ENCODE measurements around the gene KRTAP1-5. TPM values are rescaled to one million over a fixed set of nuclear protein-coding genes. Genes with fewer than 3 reads are reported as not detected.

Gene KRTAP1-5
- total and polyA plus RNA-seq, 10 of the 15 experiments (the other 5 are each of a cell fraction or from before 2014, with no cell fraction given), result not detected

DNA sequence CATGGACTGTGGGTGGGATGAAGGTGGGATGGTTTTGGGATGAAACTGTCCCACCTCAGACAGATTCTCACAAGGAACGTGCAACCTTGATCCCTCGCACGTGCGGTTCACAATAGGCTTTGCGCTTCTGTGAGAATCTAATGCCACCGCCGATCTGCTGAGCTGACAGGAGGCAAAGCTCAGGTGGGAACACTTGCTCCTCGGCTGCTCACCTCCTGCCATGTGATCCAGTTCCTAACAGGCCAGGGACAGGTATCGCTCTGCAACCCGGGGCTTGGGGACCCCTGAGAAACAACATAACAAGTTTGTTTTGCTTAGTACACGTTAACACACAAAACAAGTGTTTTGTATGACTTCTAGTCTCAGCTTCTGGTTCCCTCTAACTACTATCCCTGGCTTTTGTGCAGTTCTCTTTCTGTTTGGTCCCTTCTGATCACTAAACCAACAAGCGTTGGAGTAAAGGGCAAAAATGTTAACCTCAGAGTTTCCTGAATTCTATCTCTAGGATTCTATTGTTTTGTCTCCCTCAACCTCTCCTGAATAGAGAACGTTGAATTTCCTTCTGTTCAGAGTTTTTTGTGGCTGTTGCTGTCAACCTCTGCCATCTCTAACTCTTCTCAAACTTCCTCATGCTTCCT lies 10.3 kb downstream of the KRTAP1-5 start (continued):
- TF ChIP-seq, protein P1, sequence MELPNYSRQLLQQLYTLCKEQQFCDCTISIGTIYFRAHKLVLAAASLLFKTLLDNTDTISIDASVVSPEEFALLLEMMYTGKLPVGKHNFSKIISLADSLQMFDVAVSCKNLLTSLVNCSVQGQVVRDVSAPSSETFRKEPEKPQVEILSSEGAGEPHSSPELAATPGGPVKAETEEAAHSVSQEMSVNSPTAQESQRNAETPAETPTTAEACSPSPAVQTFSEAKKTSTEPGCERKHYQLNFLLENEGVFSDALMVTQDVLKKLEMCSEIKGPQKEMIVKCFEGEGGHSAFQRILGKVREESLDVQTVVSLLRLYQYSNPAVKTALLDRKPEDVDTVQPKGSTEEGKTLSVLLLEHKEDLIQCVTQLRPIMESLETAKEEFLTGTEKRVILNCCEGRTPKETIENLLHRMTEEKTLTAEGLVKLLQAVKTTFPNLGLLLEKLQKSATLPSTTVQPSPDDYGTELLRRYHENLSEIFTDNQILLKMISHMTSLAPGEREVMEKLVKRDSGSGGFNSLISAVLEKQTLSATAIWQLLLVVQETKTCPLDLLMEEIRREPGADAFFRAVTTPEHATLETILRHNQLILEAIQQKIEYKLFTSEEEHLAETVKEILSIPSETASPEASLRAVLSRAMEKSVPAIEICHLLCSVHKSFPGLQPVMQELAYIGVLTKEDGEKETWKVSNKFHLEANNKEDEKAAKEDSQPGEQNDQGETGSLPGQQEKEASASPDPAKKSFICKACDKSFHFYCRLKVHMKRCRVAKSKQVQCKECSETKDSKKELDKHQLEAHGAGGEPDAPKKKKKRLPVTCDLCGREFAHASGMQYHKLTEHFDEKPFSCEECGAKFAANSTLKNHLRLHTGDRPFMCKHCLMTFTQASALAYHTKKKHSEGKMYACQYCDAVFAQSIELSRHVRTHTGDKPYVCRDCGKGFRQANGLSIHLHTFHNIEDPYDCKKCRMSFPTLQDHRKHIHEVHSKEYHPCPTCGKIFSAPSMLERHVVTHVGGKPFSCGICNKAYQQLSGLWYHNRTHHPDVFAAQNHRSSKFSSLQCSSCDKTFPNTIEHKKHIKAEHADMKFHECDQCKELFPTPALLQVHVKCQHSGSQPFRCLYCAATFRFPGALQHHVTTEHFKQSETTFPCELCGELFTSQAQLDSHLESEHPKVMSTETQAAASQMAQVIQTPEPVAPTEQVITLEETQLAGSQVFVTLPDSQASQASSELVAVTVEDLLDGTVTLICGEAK (IDR thresholded peaks at IDR 0.05; ENCODE audit: borderline replicate concordance), result no peak
- TF ChIP-seq CHD4 (IDR thresholded peaks at IDR 0.05), result no peak
- TF ChIP-seq, protein P2, sequence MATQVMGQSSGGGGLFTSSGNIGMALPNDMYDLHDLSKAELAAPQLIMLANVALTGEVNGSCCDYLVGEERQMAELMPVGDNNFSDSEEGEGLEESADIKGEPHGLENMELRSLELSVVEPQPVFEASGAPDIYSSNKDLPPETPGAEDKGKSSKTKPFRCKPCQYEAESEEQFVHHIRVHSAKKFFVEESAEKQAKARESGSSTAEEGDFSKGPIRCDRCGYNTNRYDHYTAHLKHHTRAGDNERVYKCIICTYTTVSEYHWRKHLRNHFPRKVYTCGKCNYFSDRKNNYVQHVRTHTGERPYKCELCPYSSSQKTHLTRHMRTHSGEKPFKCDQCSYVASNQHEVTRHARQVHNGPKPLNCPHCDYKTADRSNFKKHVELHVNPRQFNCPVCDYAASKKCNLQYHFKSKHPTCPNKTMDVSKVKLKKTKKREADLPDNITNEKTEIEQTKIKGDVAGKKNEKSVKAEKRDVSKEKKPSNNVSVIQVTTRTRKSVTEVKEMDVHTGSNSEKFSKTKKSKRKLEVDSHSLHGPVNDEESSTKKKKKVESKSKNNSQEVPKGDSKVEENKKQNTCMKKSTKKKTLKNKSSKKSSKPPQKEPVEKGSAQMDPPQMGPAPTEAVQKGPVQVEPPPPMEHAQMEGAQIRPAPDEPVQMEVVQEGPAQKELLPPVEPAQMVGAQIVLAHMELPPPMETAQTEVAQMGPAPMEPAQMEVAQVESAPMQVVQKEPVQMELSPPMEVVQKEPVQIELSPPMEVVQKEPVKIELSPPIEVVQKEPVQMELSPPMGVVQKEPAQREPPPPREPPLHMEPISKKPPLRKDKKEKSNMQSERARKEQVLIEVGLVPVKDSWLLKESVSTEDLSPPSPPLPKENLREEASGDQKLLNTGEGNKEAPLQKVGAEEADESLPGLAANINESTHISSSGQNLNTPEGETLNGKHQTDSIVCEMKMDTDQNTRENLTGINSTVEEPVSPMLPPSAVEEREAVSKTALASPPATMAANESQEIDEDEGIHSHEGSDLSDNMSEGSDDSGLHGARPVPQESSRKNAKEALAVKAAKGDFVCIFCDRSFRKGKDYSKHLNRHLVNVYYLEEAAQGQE (IDR thresholded peaks at IDR 0.05; ENCODE audit: low read depth, low read length), result no peak
- TF ChIP-seq TCF7 (IDR thresholded peaks at IDR 0.05; ENCODE audit: borderline replicate concordance), result no peak
- no peak for TF ChIP-seq IRF4 (IDR thresholded peaks at IDR 0.05; ENCODE audit: low read depth, low read length)
- no peak for TF ChIP-seq ETV6 (conservative IDR thresholded peaks at IDR 0.05 in 1 of 2, IDR thresholded peaks at IDR 0.05 in 1 of 2; ENCODE audit: borderline replicate concordance in 1 of 2, low read depth in 1 of 2)
- TF ChIP-seq, protein P3, sequence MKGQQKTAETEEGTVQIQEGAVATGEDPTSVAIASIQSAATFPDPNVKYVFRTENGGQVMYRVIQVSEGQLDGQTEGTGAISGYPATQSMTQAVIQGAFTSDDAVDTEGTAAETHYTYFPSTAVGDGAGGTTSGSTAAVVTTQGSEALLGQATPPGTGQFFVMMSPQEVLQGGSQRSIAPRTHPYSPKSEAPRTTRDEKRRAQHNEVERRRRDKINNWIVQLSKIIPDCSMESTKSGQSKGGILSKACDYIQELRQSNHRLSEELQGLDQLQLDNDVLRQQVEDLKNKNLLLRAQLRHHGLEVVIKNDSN (IDR thresholded peaks at IDR 0.05; ENCODE audit: borderline replicate concordance, extremely low read length, insufficient read depth, low read depth, low read length), result no peak
- TF ChIP-seq, protein P4, sequence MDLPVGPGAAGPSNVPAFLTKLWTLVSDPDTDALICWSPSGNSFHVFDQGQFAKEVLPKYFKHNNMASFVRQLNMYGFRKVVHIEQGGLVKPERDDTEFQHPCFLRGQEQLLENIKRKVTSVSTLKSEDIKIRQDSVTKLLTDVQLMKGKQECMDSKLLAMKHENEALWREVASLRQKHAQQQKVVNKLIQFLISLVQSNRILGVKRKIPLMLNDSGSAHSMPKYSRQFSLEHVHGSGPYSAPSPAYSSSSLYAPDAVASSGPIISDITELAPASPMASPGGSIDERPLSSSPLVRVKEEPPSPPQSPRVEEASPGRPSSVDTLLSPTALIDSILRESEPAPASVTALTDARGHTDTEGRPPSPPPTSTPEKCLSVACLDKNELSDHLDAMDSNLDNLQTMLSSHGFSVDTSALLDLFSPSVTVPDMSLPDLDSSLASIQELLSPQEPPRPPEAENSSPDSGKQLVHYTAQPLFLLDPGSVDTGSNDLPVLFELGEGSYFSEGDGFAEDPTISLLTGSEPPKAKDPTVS (IDR thresholded peaks at IDR 0.05; ENCODE audit: low read depth, low read length), result no peak
- TF ChIP-seq, protein P5, sequence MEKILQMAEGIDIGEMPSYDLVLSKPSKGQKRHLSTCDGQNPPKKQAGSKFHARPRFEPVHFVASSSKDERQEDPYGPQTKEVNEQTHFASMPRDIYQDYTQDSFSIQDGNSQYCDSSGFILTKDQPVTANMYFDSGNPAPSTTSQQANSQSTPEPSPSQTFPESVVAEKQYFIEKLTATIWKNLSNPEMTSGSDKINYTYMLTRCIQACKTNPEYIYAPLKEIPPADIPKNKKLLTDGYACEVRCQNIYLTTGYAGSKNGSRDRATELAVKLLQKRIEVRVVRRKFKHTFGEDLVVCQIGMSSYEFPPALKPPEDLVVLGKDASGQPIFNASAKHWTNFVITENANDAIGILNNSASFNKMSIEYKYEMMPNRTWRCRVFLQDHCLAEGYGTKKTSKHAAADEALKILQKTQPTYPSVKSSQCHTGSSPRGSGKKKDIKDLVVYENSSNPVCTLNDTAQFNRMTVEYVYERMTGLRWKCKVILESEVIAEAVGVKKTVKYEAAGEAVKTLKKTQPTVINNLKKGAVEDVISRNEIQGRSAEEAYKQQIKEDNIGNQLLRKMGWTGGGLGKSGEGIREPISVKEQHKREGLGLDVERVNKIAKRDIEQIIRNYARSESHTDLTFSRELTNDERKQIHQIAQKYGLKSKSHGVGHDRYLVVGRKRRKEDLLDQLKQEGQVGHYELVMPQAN (conservative IDR thresholded peaks at IDR 0.05), result no peak
- no peak for TF ChIP-seq FOXK2 (IDR thresholded peaks at IDR 0.05)

All from GM12878 (cell line).